Trophoblast cell (in vitro differentiated cells and primary cell): Measurements from ENCODE around the gene KCNQ1.
A peak's percentile ranks its signal among the peaks of the same experiment; 100 is the strongest.

Source experiments
- DNase-seq, 2 donors: peaks; one replicate each; pipeline ENCODE4 v3.0.0-alpha.2; 2016
- H2AFZ ChIP-seq: 2 replicates; pipeline ENCODE4 v1.6.1; 2013; ENCODE audit warnings: low read length, moderate library complexity, mild to moderate bottlenecking; ENCODE audit not compliant: insufficient read depth, poor library complexity
- H2AK5ac ChIP-seq: 2 replicates; pipeline ENCODE4 v1.6.1; 2013; ENCODE audit warnings: mild to moderate bottlenecking, low read length
- H2BK120ac ChIP-seq: 2 replicates; pipeline ENCODE4 v1.6.1; 2013; ENCODE audit warnings: low read length, mild to moderate bottlenecking, moderate library complexity; ENCODE audit not compliant: insufficient read depth, poor library complexity
- H2BK12ac ChIP-seq: 2 replicates; pipeline ENCODE4 v1.6.1; 2013; ENCODE audit warnings: mild to moderate bottlenecking, low read length, moderate library complexity
- H2BK5ac ChIP-seq: 2 replicates; pipeline ENCODE4 v1.6.1; 2013; ENCODE audit warnings: low read length, low read depth, moderate library complexity, mild to moderate bottlenecking; ENCODE audit not compliant: poor library complexity
- H3K14ac ChIP-seq: 2 replicates; pipeline ENCODE4 v1.6.1; 2013; ENCODE audit warnings: mild to moderate bottlenecking, low read length
- H3K18ac ChIP-seq: 2 replicates; pipeline ENCODE4 v1.6.1; 2013; ENCODE audit warnings: mild to moderate bottlenecking, low read length
- H3K23ac ChIP-seq: 2 replicates; pipeline ENCODE4 v1.6.1; 2013; ENCODE audit warnings: low read length
- H3K27ac ChIP-seq: 2 replicates; pipeline ENCODE4 v1.5.1; 2013; ENCODE audit warnings: low read depth, mild to moderate bottlenecking, inconsistent platforms, low read length, moderate library complexity
- H3K27me3 ChIP-seq: 2 replicates; pipeline ENCODE4 v1.6.1; 2013; ENCODE audit warnings: inconsistent platforms, mild to moderate bottlenecking, low read length, moderate library complexity; ENCODE audit not compliant: insufficient read depth
- H3K36me3 ChIP-seq, 2 experiments: 1 replicate in 1 of 2; 2 replicates in 1 of 2; pipeline ENCODE4 v1.6.1; 2013; ENCODE audit warnings: low read length in 2 of 2, mild to moderate bottlenecking in 2 of 2, moderate library complexity in 1 of 2; ENCODE audit not compliant: insufficient read depth in 2 of 2, control insufficient read depth in 1 of 2
- H3K4ac ChIP-seq: 2 replicates; pipeline ENCODE4 v1.6.1; 2013; ENCODE audit warnings: low read depth, mild to moderate bottlenecking, low read length, moderate library complexity
- H3K4me1 ChIP-seq, 2 experiments: 1 replicate in 1 of 2; 2 replicates in 1 of 2; pipeline ENCODE4 v1.6.1; 2013; ENCODE audit warnings: low read length in 2 of 2, mild to moderate bottlenecking in 2 of 2, moderate library complexity in 1 of 2; ENCODE audit not compliant: insufficient read depth in 2 of 2, control insufficient read depth in 1 of 2
- H3K4me2 ChIP-seq: 2 replicates; pipeline ENCODE4 v1.6.1; 2013; ENCODE audit warnings: inconsistent platforms, mild to moderate bottlenecking, low read length, moderate library complexity
- H3K4me3 ChIP-seq: 2 replicates; pipeline ENCODE4 v1.5.1; 2013; ENCODE audit warnings: mild to moderate bottlenecking, low read depth, low read length, inconsistent platforms
- H3K79me1 ChIP-seq: one replicate; pipeline ENCODE4 v1.6.1; 2013; ENCODE audit warnings: low read length
- H3K79me2 ChIP-seq: 2 replicates; pipeline ENCODE4 v1.6.1; 2013; ENCODE audit warnings: low read length, mild to moderate bottlenecking; ENCODE audit not compliant: control insufficient read depth, insufficient read depth, poor library complexity
- H3K9ac ChIP-seq: 2 replicates; pipeline ENCODE4 v1.6.1; 2013; ENCODE audit warnings: mild to moderate bottlenecking, low read length
- H3K9me3 ChIP-seq: 2 replicates; pipeline ENCODE4 v1.6.1; 2013; ENCODE audit warnings: low read depth, mild to moderate bottlenecking, control low read depth, inconsistent platforms, low read length; ENCODE audit not compliant: insufficient read depth
- H4K12ac ChIP-seq: 2 replicates; pipeline ENCODE4 v1.6.1; 2013; ENCODE audit warnings: low read depth, mild to moderate bottlenecking, low read length, moderate library complexity
- H4K8ac ChIP-seq: 2 replicates; pipeline ENCODE4 v1.6.1; 2013; ENCODE audit warnings: low read depth, mild to moderate bottlenecking, low read length, moderate library complexity
- H4K91ac ChIP-seq: one replicate; pipeline ENCODE4 v1.6.1; 2013; ENCODE audit warnings: low read depth, mild to moderate bottlenecking, low read length, moderate library complexity
- WGBS: extraction: QIAGEN DNeasy Blood & Tissue Kit; methylation state at CpG from one replicate; pipeline ENCODE4 v1.1.7; 2013; ENCODE audit warnings: missing lambda C conversion rate; ENCODE audit not compliant: insufficient read length, insufficient coverage; ENCODE audit errors: extremely low coverage; 5-methylcytosine and 5-hydroxymethylcytosine counted together

KCNQ1 gene

DNA sequence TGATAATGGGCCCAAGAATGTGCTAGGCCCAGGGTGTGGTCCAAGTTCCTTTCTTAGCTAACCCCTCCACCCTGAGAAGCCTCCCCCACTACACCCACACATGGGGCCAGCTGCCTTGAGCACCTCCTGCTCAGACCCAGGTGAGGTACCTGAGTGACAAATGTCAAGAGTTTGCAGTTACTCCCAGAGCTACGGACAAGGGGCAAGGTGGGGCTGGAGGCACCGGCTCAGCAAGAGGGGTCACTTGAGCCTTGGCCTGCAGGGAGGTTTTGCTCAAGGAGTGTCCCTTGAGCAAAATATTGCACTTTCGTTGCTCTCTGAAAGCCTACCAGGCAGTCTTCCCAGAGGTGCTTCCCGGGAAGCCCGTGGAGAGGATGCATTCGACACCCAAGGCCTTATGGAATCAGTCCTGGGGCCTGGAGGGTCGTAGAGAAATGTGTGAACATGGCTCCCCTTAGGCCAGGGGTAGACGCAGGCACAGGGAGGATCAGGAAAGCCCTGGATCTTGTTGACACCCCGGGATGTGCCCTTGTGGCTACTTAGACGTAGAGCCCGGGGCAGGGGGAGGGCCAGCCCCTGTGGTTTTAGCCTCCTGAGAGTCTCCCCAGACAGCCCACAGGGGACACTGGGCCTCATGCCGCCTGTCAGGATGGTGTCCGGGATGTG lies 114.2 kb downstream of the KCNQ1 start:
- Histone ChIP-seq H3K4me1 (no peaks in the 10 kb centered on the region), H3K9ac (no peak overlapping the region), H2BK5ac (no peak overlapping the region), H4K8ac (no peak overlapping the region), H2BK12ac (no peak overlapping the region), H3K14ac (no peak overlapping the region), H3K4me3 (no peak overlapping the region), H4K91ac (no peak overlapping the region), H2AFZ (no peak overlapping the region), H3K27me3 (peaks cover 2% of the 10 kb centered on the region), H3K9me3 (peaks cover 3% of the 10 kb centered on the region), H3K4ac (no peak overlapping the region), H3K18ac (no peak overlapping the region), H3K27ac (no peak overlapping the region), H4K12ac (no peak overlapping the region), H3K23ac (no peak overlapping the region), H3K79me2 (no peaks in the 10 kb centered on the region), H3K36me3 (no peaks in the 10 kb centered on the region), H3K79me1 (no peaks in the 10 kb centered on the region), H2AK5ac (no peak overlapping the region), H2BK120ac (no peak overlapping the region), H3K4me2 (no peak overlapping the region)
- no CpG with 5 or more reads among the region's 13 CpGs for WGBS
- DNase-seq, result no peak

DNA sequence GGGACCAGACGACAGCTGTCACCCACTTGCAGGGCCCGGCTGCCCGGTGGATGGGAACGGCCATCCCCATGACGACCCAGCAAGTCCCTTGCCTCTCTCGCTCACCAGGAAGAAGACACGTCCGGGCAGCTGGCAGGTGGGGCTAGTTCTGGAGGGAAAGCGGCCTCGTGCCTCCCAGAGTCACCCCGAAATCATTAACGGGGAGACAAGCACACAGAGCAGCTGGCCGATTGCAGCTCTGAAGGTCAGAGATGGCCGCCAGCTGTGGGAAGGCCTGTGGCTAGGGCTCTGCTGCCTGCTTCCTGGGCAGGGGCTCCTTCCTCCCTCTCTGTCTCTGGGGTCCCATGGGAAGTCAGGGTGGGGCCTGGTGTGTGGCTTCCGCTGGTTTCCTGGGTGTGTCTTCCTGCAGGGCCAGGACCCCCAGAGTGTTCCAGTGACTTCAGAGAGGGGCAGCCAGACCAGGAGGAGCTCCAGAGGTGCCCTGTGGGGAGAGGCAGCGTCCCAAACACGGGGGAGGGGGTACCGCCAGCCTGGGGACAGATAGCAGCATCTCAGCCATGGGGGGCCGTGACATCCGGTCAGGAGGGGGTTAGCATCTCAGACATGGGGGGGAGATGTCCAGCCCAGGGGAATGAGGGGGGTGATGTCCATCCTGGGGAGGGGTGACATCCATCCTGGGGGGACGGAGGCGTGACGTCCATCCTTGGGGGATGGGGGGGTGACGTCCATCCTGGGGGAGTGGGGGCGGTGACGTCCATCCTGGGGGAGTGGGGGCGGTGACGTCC lies 114.9 kb downstream of the KCNQ1 start:
- Histone ChIP-seq H2AK5ac (no peak overlapping the region), H3K79me2 (no peaks in the 10 kb centered on the region), H2BK120ac (no peak overlapping the region), H3K79me1 (no peaks in the 10 kb centered on the region), H3K9ac (no peak overlapping the region), H3K9me3 (peaks cover 3% of the 10 kb centered on the region), H4K91ac (no peak overlapping the region), H4K12ac (no peak overlapping the region), H2AFZ (no peak overlapping the region), H2BK12ac (no peak overlapping the region), H3K27me3 (no peaks in the 10 kb centered on the region), H3K23ac (no peak overlapping the region), H3K4me1 (no peaks in the 10 kb centered on the region), H3K27ac (no peak overlapping the region), H4K8ac (no peak overlapping the region), H3K14ac (no peak overlapping the region), H3K18ac (no peak overlapping the region), H2BK5ac (no peak overlapping the region), H3K4me3 (no peak overlapping the region), H3K36me3 (no peaks in the 10 kb centered on the region), H3K4me2 (no peak overlapping the region), H3K4ac (no peak overlapping the region)
- WGBS, result no CpG with 5 or more reads among the region's 28 CpGs
- no peak for DNase-seq

DNA sequence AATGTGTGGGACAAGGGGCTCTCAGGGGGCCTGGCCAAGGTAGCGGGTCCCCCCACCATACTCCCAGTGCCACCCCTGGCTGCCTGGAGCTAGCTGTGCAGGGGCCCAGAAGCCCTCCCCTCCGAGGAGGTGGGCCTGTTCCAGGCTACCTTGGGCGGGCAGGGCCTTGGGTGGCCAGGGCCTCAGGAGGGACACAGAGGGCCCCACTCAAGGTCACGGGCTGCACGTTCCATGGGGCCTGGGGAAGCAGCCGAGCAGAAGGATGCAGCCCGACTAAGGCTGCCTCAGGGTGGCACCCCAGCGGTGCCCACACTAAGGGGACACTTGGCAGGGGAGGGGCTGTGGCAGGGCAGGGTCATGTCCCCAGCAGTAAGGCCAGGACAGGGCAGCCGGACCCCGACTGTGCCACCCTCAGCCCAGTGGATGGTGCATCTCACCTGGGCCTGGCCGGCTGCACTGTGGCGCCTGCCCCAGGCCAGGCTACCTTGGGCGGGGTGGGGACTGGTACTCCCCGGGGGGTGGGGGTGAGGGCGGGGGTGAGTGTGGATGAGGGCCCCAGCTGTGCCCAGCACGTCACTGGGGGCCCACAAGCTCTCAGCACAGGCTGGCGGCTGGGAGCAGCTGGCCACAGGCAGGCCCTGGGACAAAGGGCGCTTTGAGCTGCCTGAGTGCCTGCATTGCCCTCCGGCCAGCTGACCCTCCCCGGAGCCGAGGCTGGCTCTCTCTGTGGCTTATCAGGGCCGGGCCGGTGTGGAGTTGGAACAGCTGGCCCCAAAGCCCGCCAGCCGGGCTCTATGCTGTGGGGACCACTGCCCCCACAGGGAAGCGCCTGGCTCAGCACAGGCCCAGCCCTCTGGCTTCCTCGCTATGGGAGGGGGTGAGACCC lies 117.1 kb downstream of the KCNQ1 start:
- Histone ChIP-seq H3K4me2 (no peak overlapping the region), H3K79me1 (no peaks in the 10 kb centered on the region), H3K79me2 (no peaks in the 10 kb centered on the region), H3K23ac (no peak overlapping the region), H4K91ac (peak overlapping the region; percentile 15), H3K4me3 (no peak overlapping the region), H2AFZ (no peak overlapping the region), H3K9ac (no peak overlapping the region), H3K27ac (no peak overlapping the region), H3K36me3 (no peaks in the 10 kb centered on the region), H3K14ac (no peak overlapping the region), H2AK5ac (no peak overlapping the region), H3K9me3 (peaks cover 3% of the 10 kb centered on the region), H3K4ac (no peak overlapping the region), H2BK12ac (no peak overlapping the region), H3K4me1 (no peaks in the 10 kb centered on the region), H4K12ac (no peak overlapping the region), H3K27me3 (no peaks in the 10 kb centered on the region), H3K18ac (no peak overlapping the region), H4K8ac (no peak overlapping the region), H2BK5ac (no peak overlapping the region), H2BK120ac (no peak overlapping the region)
- no CpG with 5 or more reads among the region's 27 CpGs for WGBS
- peak; percentile 79 to 84 for DNase-seq

- no peak overlapping the region for H4K91ac ChIP-seq
- H3K27me3 ChIP-seq, result no peaks in the 10 kb centered on the region
- no peak overlapping the region for H3K4me3 ChIP-seq
- no peak for DNase-seq
- H2AK5ac ChIP-seq, result no peak overlapping the region
- H3K79me2 ChIP-seq, result no peaks in the 10 kb centered on the region
- H4K12ac ChIP-seq, result no peak overlapping the region
- no peak overlapping the region for H3K9ac ChIP-seq
- no peak overlapping the region for H2AFZ ChIP-seq
- no peaks in the 10 kb centered on the region for H3K36me3 ChIP-seq
- no peak overlapping the region for H2BK120ac ChIP-seq
- H3K14ac ChIP-seq, result no peak overlapping the region
- H4K8ac ChIP-seq, result no peak overlapping the region
- no CpG with 5 or more reads among the region's 6 CpGs for WGBS
- H2BK12ac ChIP-seq, result no peak overlapping the region
- no peak overlapping the region for H3K18ac ChIP-seq
- no peak overlapping the region for H3K4me2 ChIP-seq
- H3K9me3 ChIP-seq, result no peaks in the 10 kb centered on the region
- no peak overlapping the region for H3K23ac ChIP-seq
- no peak overlapping the region for H2BK5ac ChIP-seq
- H3K4ac ChIP-seq, result no peak overlapping the region
- no peak overlapping the region for H3K27ac ChIP-seq
- no peaks in the 10 kb centered on the region for H3K4me1 ChIP-seq
- H3K79me1 ChIP-seq, result no peaks in the 10 kb centered on the region
Measured at GRCh38 chr11:2562890-2563212, 118.0 kb downstream of the KCNQ1 start.
